Measurements from ENCODE around the gene TACC2. TPM values are rescaled to one million over a fixed set of nuclear protein-coding genes. Genes with fewer than 3 reads are reported as not detected.

The TACC2 gene
- total and polyA plus RNA-seq, 9 of the 15 experiments (the other 6 are each of a cell fraction or from before 2014, with no cell fraction given): under 0.01 to 0.35 (median 0.03) TPM; not detected in 6

- H3K4me2 ChIP-seq (ENCODE audit: insufficient read depth, low read length): no peak overlapping the region
- DNase-seq (ENCODE audit: extremely low read depth in 1 of 4, low spot score in 3 of 4) (peak; percentile 22 to 31 (median 29)), ATAC-seq (peak; percentile 89)
- no peak for TF ChIP-seq ZNF274 (IDR thresholded peaks at IDR 0.05; ENCODE audit: borderline replicate concordance, low read depth, low read length)
- no peak for TF ChIP-seq NR2C1 (IDR thresholded peaks at IDR 0.05)
- no peak for TF ChIP-seq NR2C1 (tag; IDR thresholded peaks at IDR 0.05)
- no peak for TF ChIP-seq ZKSCAN1 (IDR thresholded peaks at IDR 0.05; ENCODE audit: low read depth, low read length)
- TF ChIP-seq CBX1 (IDR thresholded peaks at IDR 0.05; ENCODE audit: low read depth): no peak
- peak in 1 of 2 experiments; percentile 48; a peak in 2 of 4 replicates for TF ChIP-seq RAD21 (CRISPR knock-in tag; conservative IDR thresholded peaks at IDR 0.05 in 1 of 2, IDR thresholded peaks at IDR 0.05 in 1 of 2)
- TF ChIP-seq NRF1 (conservative IDR thresholded peaks at IDR 0.05 in 1 of 2, IDR thresholded peaks at IDR 0.05 in 1 of 2): peak in 1 of 2 experiments; percentile 28; a peak in 2 of 4 replicates
- no peak for TF ChIP-seq ZFP36 (IDR thresholded peaks at IDR 0.05; ENCODE audit: low read depth, low read length, partially characterized antibody)
- no peak for TF ChIP-seq ZNF12 (CRISPR knock-in tag; IDR thresholded peaks at IDR 0.05)
- TF ChIP-seq ZBTB2 (IDR thresholded peaks at IDR 0.05): no peak
- no peak for TF ChIP-seq CBFA2T3 (IDR thresholded peaks at IDR 0.05)
- TF ChIP-seq GATA2 (CRISPR knock-in tag; IDR thresholded peaks at IDR 0.05): no peak
- TF ChIP-seq, protein P1, sequence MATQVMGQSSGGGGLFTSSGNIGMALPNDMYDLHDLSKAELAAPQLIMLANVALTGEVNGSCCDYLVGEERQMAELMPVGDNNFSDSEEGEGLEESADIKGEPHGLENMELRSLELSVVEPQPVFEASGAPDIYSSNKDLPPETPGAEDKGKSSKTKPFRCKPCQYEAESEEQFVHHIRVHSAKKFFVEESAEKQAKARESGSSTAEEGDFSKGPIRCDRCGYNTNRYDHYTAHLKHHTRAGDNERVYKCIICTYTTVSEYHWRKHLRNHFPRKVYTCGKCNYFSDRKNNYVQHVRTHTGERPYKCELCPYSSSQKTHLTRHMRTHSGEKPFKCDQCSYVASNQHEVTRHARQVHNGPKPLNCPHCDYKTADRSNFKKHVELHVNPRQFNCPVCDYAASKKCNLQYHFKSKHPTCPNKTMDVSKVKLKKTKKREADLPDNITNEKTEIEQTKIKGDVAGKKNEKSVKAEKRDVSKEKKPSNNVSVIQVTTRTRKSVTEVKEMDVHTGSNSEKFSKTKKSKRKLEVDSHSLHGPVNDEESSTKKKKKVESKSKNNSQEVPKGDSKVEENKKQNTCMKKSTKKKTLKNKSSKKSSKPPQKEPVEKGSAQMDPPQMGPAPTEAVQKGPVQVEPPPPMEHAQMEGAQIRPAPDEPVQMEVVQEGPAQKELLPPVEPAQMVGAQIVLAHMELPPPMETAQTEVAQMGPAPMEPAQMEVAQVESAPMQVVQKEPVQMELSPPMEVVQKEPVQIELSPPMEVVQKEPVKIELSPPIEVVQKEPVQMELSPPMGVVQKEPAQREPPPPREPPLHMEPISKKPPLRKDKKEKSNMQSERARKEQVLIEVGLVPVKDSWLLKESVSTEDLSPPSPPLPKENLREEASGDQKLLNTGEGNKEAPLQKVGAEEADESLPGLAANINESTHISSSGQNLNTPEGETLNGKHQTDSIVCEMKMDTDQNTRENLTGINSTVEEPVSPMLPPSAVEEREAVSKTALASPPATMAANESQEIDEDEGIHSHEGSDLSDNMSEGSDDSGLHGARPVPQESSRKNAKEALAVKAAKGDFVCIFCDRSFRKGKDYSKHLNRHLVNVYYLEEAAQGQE (IDR thresholded peaks at IDR 0.05; ENCODE audit: borderline replicate concordance): peak; percentile 26; the same call in 1 of the 2 replicates
- TF ChIP-seq, protein P1 (CRISPR knock-in tag; IDR thresholded peaks at IDR 0.05; ENCODE audit: low read depth): no peak
Measured at GRCh38 chr10:122112625-122113160, 123.7 kb downstream of the TACC2 start.

More at GRCh38 chr10:122112625-122113160, 123.7 kb downstream of the TACC2 start:
- FAIRE-seq: no peak
- BruUV-seq (replicated peaks): no TSS peak
- CTCF ChIA-PET (ENCODE audit: low intra/inter-chr PET ratio): interaction anchor here (1.2 kb wide), 1 partner anchor 58 kb away, joined by 4 read pairs; no protein-coding TSS in a partner anchor
- H3K27ac ChIP-seq (ENCODE audit: extremely low read depth, low read depth, low read length): no peak overlapping the region
- intact Hi-C loops (cut with micrococcal nuclease) (loop anchor here (10.0 kb wide), 1 partner anchor 58 kb away; no protein-coding TSS in a partner anchor), in situ Hi-C loops (cut with MboI) (no loop called here)
- no peaks in the 10 kb centered on the region for H4K20me1 ChIP-seq (replicated peaks; ENCODE audit: control insufficient read depth, insufficient read depth, low read length)
- H3K9me3 ChIP-seq (replicated peaks; ENCODE audit: control insufficient read depth, insufficient read depth, low read depth, low read length): no peaks in the 10 kb centered on the region
- H3K9me1 ChIP-seq (ENCODE audit: control insufficient read depth, insufficient read depth, low read length): no peaks in the 10 kb centered on the region
- no peak overlapping the region for H2AFZ ChIP-seq (ENCODE audit: low read depth, low read length)
- POLR2A ChIA-PET: no interaction called here
- WGBS (ENCODE audit: insufficient coverage, low coverage, missing lambda C conversion rate): 9% methylated on average over 39 of the region's 63 CpGs
- no peaks in the 10 kb centered on the region for H3K79me2 ChIP-seq (ENCODE audit: control insufficient read depth, insufficient read depth, low read length)
- no peaks in the 10 kb centered on the region for H3K36me3 ChIP-seq (ENCODE audit: control insufficient read depth, insufficient read depth, low read length)
- no peak overlapping the region for H3K9ac ChIP-seq (ENCODE audit: insufficient read depth in 1 of 2, low read depth in 2 of 2, low read length in 2 of 2)
- peaks cover 9 to 51% of the 10 kb centered on the region in 2 experiments; a peak in 4 of 5 replicates for H3K27me3 ChIP-seq (ENCODE audit: control insufficient read depth in 2 of 2, insufficient read depth in 2 of 2, low read length in 2 of 2)
- peaks cover 0 to 16% of the 10 kb centered on the region in 2 experiments; a peak in 2 of 5 replicates for H3K4me1 ChIP-seq (replicated peaks in 1 of 2; ENCODE audit: control insufficient read depth in 2 of 2, insufficient read depth in 2 of 2, low read length in 2 of 2)
- H3K4me3 ChIP-seq: no peak overlapping the region
